GM19099 (cell line): ENCODE results near the gene CEP350.

ENCODE experiments used
- POLR2A ChIP-seq: IDR thresholded peaks from 3 replicates; pipeline ENCODE4 v1.6.1; 2011; ENCODE audit warnings: low read depth; ENCODE audit not compliant: insufficient read length; ENCODE audit errors: extremely low read depth

The CEP350 gene

GRCh38 chr1:179929955-179930798 lies 24.4 kb upstream of the CEP350 start:
- TF ChIP-seq POLR2A: no peak

GRCh38 chr1:179930867-179931266 lies 23.7 kb upstream of the CEP350 start:
- TF ChIP-seq POLR2A: no peak

GRCh38 chr1:179933219-179933618 lies 21.4 kb upstream of the CEP350 start:
- no peak for TF ChIP-seq POLR2A

GRCh38 chr1:179935909-179936496 lies 18.6 kb upstream of the CEP350 start:
- TF ChIP-seq POLR2A: no peak

GRCh38 chr1:179937668-179938254 lies 16.8 kb upstream of the CEP350 start:
- no peak for TF ChIP-seq POLR2A

- no peak for TF ChIP-seq POLR2A
Measured at GRCh38 chr1:179938752-179939151, 15.9 kb upstream of the CEP350 start.

GRCh38 chr1:179939941-179940340 lies 14.7 kb upstream of the CEP350 start:
- no peak for TF ChIP-seq POLR2A

GRCh38 chr1:179941454-179941853 lies 13.2 kb upstream of the CEP350 start:
- no peak for TF ChIP-seq POLR2A

- TF ChIP-seq POLR2A: no peak
Measured at GRCh38 chr1:179950651-179951050, 4.0 kb upstream of the CEP350 start.

- no peak for TF ChIP-seq POLR2A
Measured at GRCh38 chr1:179951383-179952144, 3.0 kb upstream of the CEP350 start.

GRCh38 chr1:179952186-179952585 lies 2.4 kb upstream of the CEP350 start:
- TF ChIP-seq POLR2A: no peak

GRCh38 chr1:179953974-179954492 lies 577 bp upstream of the CEP350 start:
- no peak for TF ChIP-seq POLR2A

GRCh38 chr1:179955287-179955680 lies 674 bp downstream of the CEP350 start:
- TF ChIP-seq POLR2A: no peak

GRCh38 chr1:179955731-179956130 lies 1.1 kb downstream of the CEP350 start:
- no peak for TF ChIP-seq POLR2A

GRCh38 chr1:179958359-179958758 lies 3.7 kb downstream of the CEP350 start:
- no peak for TF ChIP-seq POLR2A
